ENCODE data around the gene POU6F2. TPM values are rescaled to one million over a fixed set of nuclear protein-coding genes. Genes with fewer than 3 reads are reported as not detected.
A peak's percentile ranks its signal among the peaks of the same experiment; 100 is the strongest.

POU6F2 gene
- total RNA-seq, 1 donor from 2014 or later = 0.40 TPM

DNA sequence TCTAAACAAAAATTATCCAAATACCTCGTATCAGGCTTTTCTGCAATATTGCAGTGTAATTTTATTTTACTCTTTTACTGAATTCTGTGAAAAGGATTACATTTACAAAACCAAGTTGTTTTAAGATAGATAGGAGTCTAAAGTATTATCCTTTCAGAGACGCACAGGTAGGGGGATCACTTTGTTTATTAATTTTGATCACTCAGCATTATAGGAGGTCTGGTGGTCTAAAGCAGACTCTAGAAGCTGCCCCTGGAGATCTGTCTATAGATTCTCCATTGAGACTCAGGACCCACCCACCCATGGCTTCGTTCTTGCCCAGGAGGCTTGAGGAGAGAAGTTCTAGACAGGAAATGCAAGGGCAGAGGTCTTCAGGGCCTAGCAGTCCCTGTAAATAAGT is 365.1 kb downstream of the POU6F2 start:
- no peak overlapping the region for H3K4me3 Mint-ChIP-seq (ENCODE audit: unreplicated experiment)
- peaks cover 4% of the 10 kb centered on the region for H3K27me3 Mint-ChIP-seq (ENCODE audit: low read depth)
- H3K27ac Mint-ChIP-seq (ENCODE audit: unreplicated experiment) = no peak overlapping the region
- no peak for DNase-seq (ENCODE audit: low spot score)
- H3K9me3 Mint-ChIP-seq (ENCODE audit: low read depth) = no peaks in the 10 kb centered on the region
- no peak for TF ChIP-seq CTCF (IDR thresholded peaks at IDR 0.05)
- H3K4me1 Mint-ChIP-seq (ENCODE audit: low read depth) = peaks cover 10% of the 10 kb centered on the region
- H3K36me3 Mint-ChIP-seq (ENCODE audit: low read depth) = peaks cover 2% of the 10 kb centered on the region

GRCh38 chr7:39349452-39350123 is 371.9 kb downstream of the POU6F2 start:
- Mint-ChIP-seq H3K27ac (ENCODE audit: unreplicated experiment) (no peak overlapping the region), H3K9me3 (ENCODE audit: low read depth) (no peaks in the 10 kb centered on the region), H3K27me3 (ENCODE audit: low read depth) (no peaks in the 10 kb centered on the region), H3K4me1 (ENCODE audit: low read depth) (peaks cover 16% of the 10 kb centered on the region), H3K4me3 (ENCODE audit: unreplicated experiment) (no peak overlapping the region), H3K36me3 (ENCODE audit: low read depth) (no peaks in the 10 kb centered on the region)
- TF ChIP-seq CTCF (IDR thresholded peaks at IDR 0.05) = no peak
- DNase-seq (ENCODE audit: low spot score) = no peak

GRCh38 chr7:39353615-39354376 is 376.1 kb downstream of the POU6F2 start:
- Mint-ChIP-seq H3K9me3 (ENCODE audit: low read depth) (no peaks in the 10 kb centered on the region), H3K4me3 (ENCODE audit: unreplicated experiment) (peak overlapping the region; percentile 36), H3K27ac (ENCODE audit: unreplicated experiment) (peak overlapping the region; percentile 87), H3K27me3 (ENCODE audit: low read depth) (no peaks in the 10 kb centered on the region), H3K36me3 (ENCODE audit: low read depth) (no peaks in the 10 kb centered on the region), H3K4me1 (ENCODE audit: low read depth) (peaks cover 16% of the 10 kb centered on the region)
- peak; percentile 35 for TF ChIP-seq CTCF (IDR thresholded peaks at IDR 0.05)
- no peak for DNase-seq (ENCODE audit: low spot score)

DNA sequence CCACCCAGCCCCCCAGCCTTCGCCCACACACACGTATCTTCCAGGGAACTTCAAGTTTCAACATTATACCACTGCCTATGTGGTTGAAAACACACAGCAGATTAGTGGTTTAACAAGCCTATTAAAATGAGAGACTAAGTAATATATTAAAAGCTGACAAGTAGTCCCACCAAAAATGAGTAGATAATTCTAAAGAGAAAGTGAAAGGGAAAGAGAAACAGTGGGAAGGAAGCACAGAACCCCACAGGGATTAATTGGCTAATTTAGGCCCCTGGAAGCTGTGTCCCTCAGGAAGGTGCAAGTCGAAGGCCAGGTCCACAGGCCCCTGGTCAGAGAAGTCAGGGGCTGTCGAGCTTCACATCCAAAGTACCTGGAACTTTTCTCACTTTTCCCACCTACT is 378.0 kb downstream of the POU6F2 start:
- no peak for TF ChIP-seq CTCF (IDR thresholded peaks at IDR 0.05)
- no peak for DNase-seq (ENCODE audit: low spot score)
- no peaks in the 10 kb centered on the region for H3K9me3 Mint-ChIP-seq (ENCODE audit: low read depth)
- H3K27ac Mint-ChIP-seq (ENCODE audit: unreplicated experiment) = no peak overlapping the region
- no peaks in the 10 kb centered on the region for H3K27me3 Mint-ChIP-seq (ENCODE audit: low read depth)
- H3K4me1 Mint-ChIP-seq (ENCODE audit: low read depth) = peaks cover 16% of the 10 kb centered on the region
- no peak overlapping the region for H3K4me3 Mint-ChIP-seq (ENCODE audit: unreplicated experiment)
- H3K36me3 Mint-ChIP-seq (ENCODE audit: low read depth) = no peaks in the 10 kb centered on the region

- Mint-ChIP-seq H3K9me3 (ENCODE audit: low read depth) (no peaks in the 10 kb centered on the region), H3K4me1 (ENCODE audit: low read depth) (peaks cover 16% of the 10 kb centered on the region), H3K36me3 (ENCODE audit: low read depth) (no peaks in the 10 kb centered on the region), H3K4me3 (ENCODE audit: unreplicated experiment) (no peak overlapping the region), H3K27me3 (ENCODE audit: low read depth) (no peaks in the 10 kb centered on the region), H3K27ac (ENCODE audit: unreplicated experiment) (no peak overlapping the region)
- no peak for DNase-seq (ENCODE audit: low spot score)
- no peak for TF ChIP-seq CTCF (IDR thresholded peaks at IDR 0.05)
Observed at GRCh38 chr7:39356172-39356925, 378.6 kb downstream of the POU6F2 start.

All from chondrocyte (in vitro differentiated cells).